LNCAP (cell line): ENCODE results near the gene TSPAN6.

ENCODE experiments used
- CTCF ChIP-seq: fragments of 450-650 bp; IDR thresholded peaks from 2 replicates; pipeline ENCODE4 v1.5.1; 2017; ENCODE audit warnings: mild to moderate bottlenecking

Gene TSPAN6

GRCh38 chrX:100625985-100626491, 10.6 kb downstream of the TSPAN6 start:
- TF ChIP-seq CTCF, result no peak

- TF ChIP-seq CTCF, result no peak
These were observed 13.6 kb downstream of the TSPAN6 start for GRCh38 chrX:100623001-100623400.

- TF ChIP-seq CTCF, result peak; percentile 53; the same call in 1 of the 2 replicates
These were observed 21.6 kb downstream of the TSPAN6 start for GRCh38 chrX:100615005-100615404.

- no peak for TF ChIP-seq CTCF
These were observed 24.7 kb downstream of the TSPAN6 start for GRCh38 chrX:100611951-100612350.

GRCh38 chrX:100609591-100609990, 27.0 kb downstream of the TSPAN6 start:
- peak; percentile 20; the same call in 1 of the 2 replicates for TF ChIP-seq CTCF

- TF ChIP-seq CTCF, result no peak
These were observed 29.9 kb downstream of the TSPAN6 start for GRCh38 chrX:100606753-100607152.

GRCh38 chrX:100600758-100601157, 35.8 kb downstream of the TSPAN6 start:
- TF ChIP-seq CTCF, result no peak

GRCh38 chrX:100600340-100600739, 36.3 kb downstream of the TSPAN6 start:
- TF ChIP-seq CTCF, result no peak
